Small intestine (tissue), 7 donors: ENCODE data around the gene ZBTB46. TPM values are rescaled to one million over a fixed set of nuclear protein-coding genes. Genes with fewer than 3 reads are reported as not detected.
"Not testable (repeated sequence)": the region's sequence is repeated elsewhere in the genome, so short reads cannot be mapped to it uniquely, and the experiment has no call there.

Experiments
- DNase-seq, 2 donors: peaks; one replicate each; pipeline versions ENCODE4 v3.0.0 to v3.0.0-alpha.2; 2013
- FAIRE-seq: peaks from 2 replicates; lab custom pipeline; 2012; peaks lifted over from hg19 to GRCh38; lab: Jason Lieb, UNC
- H3K27ac ChIP-seq, 3 donors: one replicate each; pipeline ENCODE4 v1.5.1; 2013; ENCODE audit warnings: low read length in 2 of 3, mild to moderate bottlenecking in 2 of 3, control low read depth in 1 of 3, inconsistent platforms in 1 of 3, low read depth in 1 of 3, moderate library complexity in 1 of 3
- H3K27me3 ChIP-seq, 3 donors: one replicate each; pipeline ENCODE4 v1.6.1; 2013; ENCODE audit warnings: low read length in 3 of 3, inconsistent platforms in 1 of 3; ENCODE audit not compliant: control insufficient read depth in 3 of 3, insufficient read depth in 3 of 3
- H3K36me3 ChIP-seq, 3 donors: one replicate each; pipeline ENCODE4 v1.6.1; 2013; ENCODE audit warnings: low read length in 3 of 3, inconsistent platforms in 1 of 3, low read depth in 1 of 3, mild to moderate bottlenecking in 1 of 3, moderate library complexity in 1 of 3; ENCODE audit not compliant: control insufficient read depth in 3 of 3, insufficient read depth in 2 of 3
- H3K4me1 ChIP-seq, 3 donors: one replicate each; pipeline ENCODE4 v1.6.1; 2013; ENCODE audit warnings: low read length in 2 of 3, inconsistent platforms in 1 of 3, low read depth in 1 of 3, mild to moderate bottlenecking in 1 of 3, moderate library complexity in 1 of 3; ENCODE audit not compliant: control insufficient read depth in 3 of 3, insufficient read depth in 2 of 3
- H3K4me3 ChIP-seq, 3 donors: one replicate each; pipeline ENCODE4 v1.5.1; 2013; ENCODE audit warnings: low read length in 3 of 3, control low read depth in 1 of 3, inconsistent platforms in 1 of 3, low read depth in 1 of 3, mild to moderate bottlenecking in 1 of 3, moderate library complexity in 1 of 3
- H3K9me3 ChIP-seq, 2 donors: one replicate each; pipeline ENCODE4 v1.6.1; 2013; ENCODE audit warnings: low read depth in 1 of 2, low read length in 1 of 2; ENCODE audit not compliant: control insufficient read depth in 2 of 2, insufficient read depth in 1 of 2
- WGBS, 3 donors: extraction: QIAGEN DNeasy Blood & Tissue Kit; methylation state at CpG; one replicate each; pipeline ENCODE4 v1.1.7; 2013; 5-methylcytosine and 5-hydroxymethylcytosine counted together
- polyA plus RNA-seq, 4 donors: library from polyadenylated mRNA; stranded (reverse) in 3 of 4; unstranded in 1 of 4; fragments of 200-250 nt in 3 of 4; fragments of 120-200 nt in 1 of 4; gene quantifications; one replicate each; pipeline versions ENCODE4 v1.2.1 to v1.2.3, GENCODE V29; 2013
- donor health status: healthy with polysubstance abuse.
- donor health status: control.
- donor health status: control.
- donor health status: Bipolar disorder and iron deficiency.
- donor health status: healthy.

ZBTB46 gene
- polyA plus RNA-seq, 4 donors: 1.1 to 3.1 (median 2.6) TPM; not detected in 1

GRCh38 chr20:63778857-63779256 is 52.2 kb downstream of the ZBTB46 start:
- no peak overlapping the region for H3K4me3 ChIP-seq
- DNase-seq (no peak), FAIRE-seq (no peak)
- no peak overlapping the region for H3K27ac ChIP-seq
- H3K9me3 ChIP-seq: no peaks in the 10 kb centered on the region
- 45 to 66% (median 47%) methylated on average over 9 of the region's 9 CpGs for WGBS, 3 donors
- peaks cover 0 to 15% (median 0%) of the 10 kb centered on the region in 3 donors for H3K27me3 ChIP-seq
- peaks cover 0 to 10% (median 0%) of the 10 kb centered on the region in 3 donors for H3K36me3 ChIP-seq
- peaks cover 0 to 7% (median 0%) of the 10 kb centered on the region in 3 donors for H3K4me1 ChIP-seq

GRCh38 chr20:63778034-63778752 is 52.9 kb downstream of the ZBTB46 start:
- Histone ChIP-seq H3K4me1 (peaks cover 0 to 7% (median 0%) of the 10 kb centered on the region in 3 donors), H3K27me3 (peaks cover 0 to 18% (median 0%) of the 10 kb centered on the region in 3 donors), H3K27ac (no peak overlapping the region), H3K36me3 (peaks cover 0 to 10% (median 0%) of the 10 kb centered on the region in 3 donors), H3K4me3 (no peak overlapping the region), H3K9me3 (no peaks in the 10 kb centered on the region)
- FAIRE-seq: no peak
- DNase-seq: no peak
- 47 to 60% (median 59%) methylated on average over 19 of the region's 19 CpGs for WGBS, 3 donors

GRCh38 chr20:63777614-63778013 is 53.5 kb downstream of the ZBTB46 start:
- Histone ChIP-seq H3K4me1 (peaks cover 0 to 7% (median 0%) of the 10 kb centered on the region in 3 donors), H3K36me3 (peaks cover 0 to 10% (median 0%) of the 10 kb centered on the region in 3 donors), H3K9me3 (no peaks in the 10 kb centered on the region), H3K27me3 (peaks cover 0 to 18% (median 0%) of the 10 kb centered on the region in 3 donors), H3K4me3 (no peak overlapping the region), H3K27ac (no peak overlapping the region)
- FAIRE-seq: no peak
- no peak for DNase-seq
- 95 to 96% (median 95%) methylated on average over 13 of the region's 13 CpGs for WGBS, 3 donors

DNA sequence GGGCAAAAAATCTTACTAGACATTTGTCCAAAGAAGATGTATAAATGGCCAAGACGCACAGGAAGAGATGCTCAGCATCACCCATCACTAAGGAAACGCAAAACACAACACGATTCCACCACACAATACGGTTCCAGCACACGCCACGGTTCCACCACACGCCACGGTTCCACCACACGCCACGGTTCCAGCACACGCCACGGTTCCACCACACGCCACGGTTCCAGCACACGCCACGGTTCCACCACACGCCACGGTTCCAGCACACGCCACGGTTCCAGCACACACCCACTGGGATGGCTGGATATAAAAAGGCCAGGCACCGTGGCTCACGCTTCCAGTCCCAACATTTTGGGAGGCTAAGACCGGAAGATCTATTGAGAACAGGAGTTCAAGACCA is 54.2 kb downstream of the ZBTB46 start:
- H3K9me3 ChIP-seq, H3K4me3 ChIP-seq, H3K36me3 ChIP-seq, H3K4me1 ChIP-seq, H3K27ac ChIP-seq, DNase-seq, FAIRE-seq: not testable (repeated sequence)
- H3K27me3 ChIP-seq: peaks cover 0 to 18% (median 0%) of the 10 kb centered on the region in 3 donors
- 93 to 96% (median 95%) methylated on average over 17 to 23 of the region's 23 CpGs for WGBS, 3 donors

DNA sequence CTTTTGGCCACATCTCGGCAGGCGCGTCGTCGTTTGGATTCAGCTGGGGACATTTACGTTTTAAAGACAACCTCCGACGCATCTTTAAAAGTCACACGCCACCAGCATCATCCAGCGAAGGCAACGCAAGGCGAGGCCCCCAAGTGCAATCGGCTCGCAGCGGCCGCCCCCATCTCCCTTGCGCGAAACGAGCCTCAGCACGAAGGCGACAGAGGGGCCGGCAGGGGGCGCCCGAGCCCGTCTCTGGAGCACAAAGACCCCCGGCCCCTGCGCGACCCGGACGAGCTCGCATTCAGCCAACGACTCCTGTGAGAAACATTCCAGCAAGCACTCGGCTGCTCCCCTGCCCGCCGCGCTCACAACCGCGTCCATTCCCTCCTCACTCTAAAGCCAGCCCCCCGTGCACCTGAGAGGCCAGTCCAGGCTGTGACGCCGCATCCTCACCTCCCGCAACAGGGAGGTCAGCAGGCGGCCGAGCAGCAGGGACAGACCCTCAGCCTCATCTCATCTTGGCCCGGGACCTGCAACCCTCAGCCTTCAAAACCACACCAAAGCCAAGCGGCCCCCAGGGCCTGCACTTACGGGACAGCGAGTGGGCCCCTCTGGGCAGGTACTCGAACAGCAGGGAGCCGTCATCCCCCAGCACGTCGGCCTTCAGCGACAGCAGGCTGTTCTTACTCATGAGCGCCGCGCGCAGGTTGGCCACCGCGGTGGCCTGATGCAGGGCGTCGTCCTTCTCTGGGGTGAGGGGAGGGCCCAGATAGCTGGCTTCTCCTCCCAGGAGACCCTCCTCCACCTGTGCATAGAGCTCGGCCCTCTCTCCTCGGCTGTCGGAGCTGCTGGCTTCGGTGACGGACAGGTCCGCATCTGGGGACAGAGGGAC is 55.7 kb downstream of the ZBTB46 start:
- DNase-seq: peak in 1 of 2 donors; percentile 60
- Histone ChIP-seq H3K4me3 (peak overlapping the region in 1 of 3 donors; percentile 19), H3K27me3 (peaks cover 0 to 18% (median 0%) of the 10 kb centered on the region in 3 donors), H3K27ac (no peak overlapping the region), H3K9me3 (no peaks in the 10 kb centered on the region), H3K36me3 (peaks cover 0 to 12% (median 0%) of the 10 kb centered on the region in 3 donors), H3K4me1 (peaks cover 0 to 7% (median 0%) of the 10 kb centered on the region in 3 donors)
- 22 to 39% (median 36%) methylated on average over 65 to 67 of the region's 67 CpGs for WGBS, 3 donors
- FAIRE-seq: no peak

DNA sequence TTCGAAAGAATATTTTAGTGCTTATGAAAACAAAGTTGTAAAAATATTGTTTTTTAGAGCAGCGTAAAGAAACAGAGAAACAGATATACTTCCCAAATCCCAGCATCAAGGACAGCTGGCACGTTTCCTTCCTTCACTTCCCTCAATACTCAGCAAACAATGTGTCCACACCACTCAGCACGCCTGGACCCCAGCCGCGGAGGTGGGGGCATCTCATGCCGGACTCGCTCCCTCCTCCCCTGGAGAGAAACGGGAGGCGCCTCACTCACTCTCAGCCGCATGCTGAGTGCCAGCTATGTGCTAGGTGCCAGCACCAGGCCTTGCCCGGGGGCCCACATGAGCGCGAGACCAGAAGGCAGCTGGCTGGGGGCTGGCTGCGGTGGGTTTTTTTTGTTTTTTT is 56.8 kb downstream of the ZBTB46 start:
- DNase-seq: no peak
- FAIRE-seq: no peak
- Histone ChIP-seq H3K9me3 (no peaks in the 10 kb centered on the region), H3K27ac (no peak overlapping the region), H3K4me3 (no peak overlapping the region), H3K27me3 (peaks cover 0 to 18% (median 0%) of the 10 kb centered on the region in 3 donors), H3K4me1 (peaks cover 0 to 7% (median 0%) of the 10 kb centered on the region in 3 donors), H3K36me3 (peaks cover 0 to 17% (median 0%) of the 10 kb centered on the region in 3 donors)
- WGBS, 3 donors: 70 to 79% (median 75%) methylated on average over 15 of the region's 15 CpGs

- no peak for FAIRE-seq
- peaks cover 0 to 7% (median 0%) of the 10 kb centered on the region in 3 donors for H3K4me1 ChIP-seq
- peaks cover 0 to 18% (median 0%) of the 10 kb centered on the region in 3 donors for H3K27me3 ChIP-seq
- no peak for DNase-seq
- no peak overlapping the region for H3K27ac ChIP-seq
- WGBS, 3 donors: 77 to 83% (median 81%) methylated on average over 32 to 33 of the region's 33 CpGs
- no peak overlapping the region for H3K4me3 ChIP-seq
- H3K9me3 ChIP-seq: no peaks in the 10 kb centered on the region
- H3K36me3 ChIP-seq: peaks cover 0 to 22% (median 0%) of the 10 kb centered on the region in 3 donors
Measured at GRCh38 chr20:63773571-63774241, 57.4 kb downstream of the ZBTB46 start.
